CD4-positive, alpha-beta T cell treated with Interleukin-10 for 1 hour (primary cell): ENCODE results near the gene AGPS.

ENCODE experiments used
- DNase-seq: peaks from one replicate; pipeline ENCODE4 v3.0.0-alpha.2; 2020

AGPS gene

DNA sequence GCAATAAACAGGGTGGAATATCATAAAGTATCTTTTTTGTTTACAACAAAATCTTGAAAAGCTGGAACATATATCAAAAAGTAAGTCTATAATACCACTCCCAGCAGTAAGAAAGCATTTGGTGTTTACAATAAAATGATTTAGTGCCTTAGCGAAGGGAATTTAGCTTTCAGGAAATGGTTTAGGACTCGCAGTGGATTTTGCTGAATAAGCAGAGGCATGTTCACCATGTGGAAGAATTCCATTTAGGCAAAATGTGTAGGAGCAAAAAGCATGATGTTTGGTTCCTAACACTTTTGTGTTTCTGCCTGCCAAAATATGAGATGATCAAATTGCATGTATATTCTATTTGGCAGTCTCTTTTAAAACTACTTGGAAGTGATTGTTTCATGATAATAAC is 163.6 kb downstream of the AGPS start:
- DNase-seq = no peak

DNA sequence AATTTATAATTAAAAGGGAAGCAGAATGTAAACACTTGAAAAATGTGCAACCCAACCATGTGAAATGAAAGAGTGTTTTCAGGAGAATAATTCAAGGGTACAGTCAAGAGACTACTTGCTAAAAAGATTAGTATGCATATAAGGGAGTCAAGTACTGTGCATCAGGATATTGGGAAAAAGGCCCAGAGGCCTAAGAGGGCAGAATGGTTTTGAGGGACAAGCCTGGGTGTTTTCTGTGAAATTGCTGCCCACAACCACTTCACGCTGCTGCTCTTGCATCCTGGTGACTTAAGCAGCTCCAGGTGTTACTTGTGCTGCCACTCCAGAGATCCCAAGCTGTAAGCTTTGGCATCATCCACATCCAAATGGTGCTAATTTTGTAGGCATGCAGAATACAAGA is 165.2 kb downstream of the AGPS start:
- DNase-seq = no peak

DNA sequence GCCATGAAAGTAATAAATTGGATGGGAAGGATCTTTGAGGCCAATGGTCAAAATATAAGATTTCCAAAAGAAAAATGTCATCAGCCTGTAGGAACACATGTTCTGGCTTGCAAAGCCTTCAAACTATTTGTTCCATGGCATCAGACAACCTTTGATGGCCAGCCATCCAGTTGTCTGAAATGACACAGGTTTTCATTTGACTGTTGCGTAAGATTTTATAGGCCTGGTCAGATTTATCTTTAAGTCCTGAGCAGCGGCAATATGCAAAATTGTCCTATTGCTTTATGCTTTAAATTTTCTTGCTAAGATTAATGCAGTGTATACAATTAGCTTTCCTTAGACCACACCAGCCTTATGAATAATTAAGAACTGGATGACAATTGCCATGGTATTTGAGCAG is 167.1 kb downstream of the AGPS start:
- DNase-seq = no peak

DNA sequence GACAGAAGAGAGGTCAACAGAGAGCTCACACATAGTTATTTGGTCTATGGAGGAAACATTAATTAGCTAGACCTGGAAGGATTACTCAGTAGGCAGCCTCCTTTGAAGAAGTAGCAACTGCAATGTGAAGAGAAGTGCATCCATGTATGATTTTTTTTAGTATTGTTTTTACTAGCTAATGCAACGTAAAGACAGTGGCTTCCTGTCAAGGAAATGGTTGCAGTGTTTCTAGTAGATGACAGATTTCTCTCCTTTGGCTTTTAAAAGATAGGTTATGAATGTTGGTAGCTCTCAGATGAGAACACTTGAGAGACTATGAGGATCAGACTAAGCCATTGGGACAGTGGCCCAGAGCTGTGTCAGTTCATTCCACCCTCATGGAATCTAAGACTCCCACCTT is 175.8 kb downstream of the AGPS start:
- DNase-seq = no peak

DNA sequence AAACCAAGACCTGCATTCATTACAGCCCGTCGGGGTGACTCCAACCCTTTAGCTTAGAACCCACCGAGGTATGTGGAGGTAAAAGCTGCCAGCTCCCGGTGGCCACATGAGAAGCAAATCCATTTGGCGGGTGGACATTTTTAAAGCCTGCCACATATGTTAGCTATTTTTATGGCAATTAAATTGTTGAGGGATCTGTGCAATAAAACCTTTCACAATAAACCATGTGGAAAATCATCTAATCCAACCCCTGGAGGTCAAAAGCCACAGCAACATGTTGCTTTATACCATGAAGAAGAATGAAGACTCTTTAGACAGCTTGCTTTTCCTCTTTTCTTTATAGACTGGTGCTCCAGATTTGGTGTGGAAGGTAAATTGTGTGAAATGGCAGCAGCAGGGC is 176.3 kb downstream of the AGPS start:
- no peak for DNase-seq

DNA sequence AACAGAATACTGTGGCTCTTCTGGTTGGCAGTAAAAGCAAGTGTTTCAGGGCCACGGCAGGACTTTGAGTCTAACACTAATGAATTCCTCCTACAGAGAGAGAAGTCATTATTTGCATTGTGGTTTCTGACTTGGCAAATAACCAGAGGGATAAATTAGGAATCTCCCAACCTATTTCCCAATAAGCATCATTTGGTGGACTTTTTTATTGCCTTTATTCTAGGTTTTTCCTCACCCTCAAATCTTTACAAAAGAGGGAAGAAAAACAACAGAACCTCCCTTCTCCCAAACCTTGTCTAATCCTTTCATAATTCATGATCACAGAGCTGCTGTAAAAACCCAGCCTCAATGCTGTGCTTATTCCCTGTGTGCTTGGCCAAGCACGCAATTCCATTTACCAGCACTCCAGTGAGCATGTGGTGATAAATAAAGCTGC is 179.7 kb downstream of the AGPS start:
- no peak for DNase-seq

DNA sequence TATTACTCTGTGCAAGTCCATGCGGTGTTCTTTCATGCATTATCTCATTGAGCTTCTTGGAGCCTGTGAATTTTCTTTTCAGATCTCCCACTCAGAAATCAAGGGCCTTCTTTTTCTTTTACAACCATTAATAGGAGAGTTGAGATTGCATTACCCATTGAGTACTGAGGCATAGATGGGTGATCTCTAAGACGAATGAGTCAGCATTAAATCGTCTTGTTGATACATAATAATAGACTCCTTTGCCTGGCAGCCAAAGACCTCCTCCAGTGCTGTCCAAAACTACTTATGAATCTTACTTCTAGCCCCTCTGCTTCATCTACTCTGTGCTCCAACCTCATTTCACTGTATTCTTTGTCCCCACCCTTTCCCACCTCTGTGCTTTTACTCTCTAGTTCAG is 180.5 kb downstream of the AGPS start:
- DNase-seq = no peak

DNA sequence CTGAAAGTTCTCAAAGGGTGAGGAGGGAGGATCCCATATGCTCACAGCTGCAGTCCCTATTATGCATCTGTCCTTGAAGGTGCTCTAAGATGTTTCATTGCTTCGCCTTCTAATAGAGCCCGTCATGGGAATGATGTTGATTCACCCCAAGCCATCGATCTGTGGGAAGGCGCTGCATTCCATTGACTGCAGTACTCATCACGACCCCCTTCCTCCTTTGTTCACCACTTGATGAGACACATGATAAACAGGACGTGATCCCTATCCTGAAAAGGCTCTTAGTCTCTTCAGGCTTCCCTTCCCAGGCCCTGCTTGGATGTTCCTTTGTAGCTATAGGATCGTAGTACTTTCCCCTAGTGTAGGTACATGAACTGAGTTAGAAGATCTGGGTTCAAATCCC is 181.8 kb downstream of the AGPS start:
- no peak for DNase-seq

DNA sequence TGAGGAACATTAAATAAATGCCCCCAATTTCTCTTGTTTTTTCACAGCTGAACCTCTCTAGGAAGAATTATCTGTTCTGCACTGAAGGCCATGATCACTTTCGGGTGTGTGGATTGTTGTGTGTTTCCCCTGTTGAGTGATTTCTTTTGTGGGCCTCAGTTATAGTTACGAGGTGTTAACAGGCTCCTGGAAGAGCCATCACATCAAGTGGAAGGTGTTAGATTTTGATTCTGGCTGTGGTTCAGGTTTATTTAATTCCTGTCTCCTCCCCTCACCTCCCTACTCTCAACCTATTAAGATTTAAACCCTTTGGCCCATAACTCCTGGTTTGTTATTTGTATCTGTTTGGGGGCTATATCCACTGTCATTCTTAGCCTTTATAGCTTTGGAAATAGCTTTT is 182.8 kb downstream of the AGPS start:
- no peak for DNase-seq

DNA sequence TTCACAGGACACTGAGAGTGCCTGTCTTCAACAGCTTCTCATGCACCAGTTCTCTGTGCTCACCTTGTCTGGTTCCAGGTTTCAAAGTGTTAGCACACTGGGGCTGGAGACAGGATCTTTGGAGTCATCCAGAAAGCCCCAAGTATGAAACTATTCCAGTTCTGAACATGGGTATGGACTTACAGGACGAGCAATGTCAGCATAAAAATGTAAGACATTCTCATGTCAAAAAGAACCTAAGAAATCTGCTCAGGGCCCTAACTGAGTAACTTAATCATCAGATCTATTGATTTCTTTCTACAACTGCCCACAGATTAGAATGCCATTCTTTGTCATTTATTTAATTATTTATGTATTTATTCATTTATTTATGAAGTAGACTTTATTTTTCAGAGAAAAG is 184.5 kb downstream of the AGPS start:
- DNase-seq = no peak

DNA sequence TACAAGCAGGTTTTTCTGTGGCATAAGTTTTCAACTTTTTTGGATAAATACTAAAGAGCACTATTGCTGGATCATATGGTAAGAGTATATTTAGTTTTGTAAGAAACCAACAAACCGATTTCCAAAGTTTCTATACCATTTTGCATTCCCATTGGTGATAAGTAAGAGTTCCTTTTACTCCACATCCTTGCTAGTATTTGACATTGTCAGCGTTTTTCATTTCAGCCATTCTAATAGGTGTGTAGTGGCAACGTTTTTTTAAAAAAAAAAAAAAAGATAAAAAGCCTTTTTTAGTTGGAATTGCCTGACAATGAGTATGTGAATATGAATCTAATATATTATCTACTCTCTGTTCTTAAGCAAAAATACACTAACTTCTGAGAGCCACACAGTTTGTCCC is 185.9 kb downstream of the AGPS start:
- no peak for DNase-seq

DNA sequence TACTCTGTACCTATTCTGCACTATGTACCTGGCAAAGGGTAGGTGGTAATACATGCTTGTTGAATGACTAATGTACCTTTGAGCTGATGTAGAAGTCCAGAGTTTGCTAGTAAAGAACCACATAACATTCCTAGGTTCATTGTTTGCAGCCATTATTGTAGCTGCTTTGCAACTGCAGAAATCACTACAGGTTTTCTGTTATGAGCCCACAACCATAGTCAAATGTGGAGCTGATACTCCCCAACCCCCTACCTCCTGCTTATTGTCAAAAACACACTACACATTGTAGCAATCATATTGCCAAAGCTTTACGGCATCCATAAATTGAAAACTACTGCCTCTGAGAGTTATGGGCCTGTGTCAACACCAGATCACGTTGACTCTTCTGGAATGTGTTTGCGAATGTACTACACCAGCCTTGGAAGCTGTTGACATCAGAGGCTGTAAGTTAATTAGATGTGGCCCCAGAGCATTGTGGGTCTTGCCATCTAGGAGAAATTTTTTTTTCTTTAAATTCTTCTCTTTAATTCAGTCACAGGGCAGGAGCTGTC is 187.0 kb downstream of the AGPS start:
- DNase-seq = no peak

DNA sequence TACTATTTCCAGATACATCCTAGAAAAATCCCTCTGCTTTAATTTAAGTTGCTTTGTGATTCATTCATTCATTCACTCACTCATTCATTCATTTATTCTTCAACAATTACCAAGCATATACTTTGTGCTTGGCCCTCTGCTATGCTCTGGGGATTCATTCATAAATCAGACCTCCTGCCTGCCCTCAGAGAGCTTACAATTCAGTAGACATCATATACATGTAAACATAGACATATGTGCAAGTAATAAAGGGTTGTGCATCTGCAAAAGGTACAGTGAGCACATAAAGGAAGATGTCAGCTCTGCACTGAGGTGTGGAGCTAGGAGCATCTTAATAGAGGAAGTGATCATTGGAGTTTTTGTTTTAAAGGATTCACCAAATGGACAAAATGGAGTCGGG is 189.4 kb downstream of the AGPS start:
- DNase-seq = no peak

DNA sequence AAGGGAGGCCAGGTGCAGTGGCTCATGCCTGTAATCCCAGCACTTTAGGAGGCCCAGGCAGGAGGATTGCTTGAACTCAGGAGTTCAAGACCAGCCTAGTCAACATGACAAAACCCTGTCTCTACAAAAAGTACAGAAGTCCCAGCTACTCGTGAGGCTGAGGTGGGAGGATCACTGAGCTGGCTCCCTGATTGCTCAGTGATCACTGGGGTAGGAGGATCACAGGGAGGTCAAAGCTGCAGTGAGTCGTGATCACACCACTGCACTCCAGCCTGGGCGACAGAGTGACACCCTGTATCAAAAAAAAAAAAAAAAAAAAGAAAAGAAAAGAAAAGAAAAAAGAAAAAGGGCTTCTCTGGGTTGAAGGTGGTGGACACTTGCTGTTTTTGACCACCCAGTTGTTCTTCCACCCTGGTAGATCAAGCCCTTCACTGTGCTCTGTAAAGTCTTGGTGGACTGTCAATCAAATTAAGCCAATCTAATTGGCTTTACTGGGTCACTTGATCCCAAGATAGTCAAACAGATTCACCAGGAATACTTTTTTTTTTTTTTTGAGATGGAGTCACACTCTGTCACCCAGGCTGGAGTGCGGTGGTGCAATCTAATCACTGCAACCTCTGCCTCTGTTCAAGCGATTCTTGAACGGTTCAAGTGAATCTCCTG is 191.6 kb downstream of the AGPS start:
- DNase-seq = no peak

DNA sequence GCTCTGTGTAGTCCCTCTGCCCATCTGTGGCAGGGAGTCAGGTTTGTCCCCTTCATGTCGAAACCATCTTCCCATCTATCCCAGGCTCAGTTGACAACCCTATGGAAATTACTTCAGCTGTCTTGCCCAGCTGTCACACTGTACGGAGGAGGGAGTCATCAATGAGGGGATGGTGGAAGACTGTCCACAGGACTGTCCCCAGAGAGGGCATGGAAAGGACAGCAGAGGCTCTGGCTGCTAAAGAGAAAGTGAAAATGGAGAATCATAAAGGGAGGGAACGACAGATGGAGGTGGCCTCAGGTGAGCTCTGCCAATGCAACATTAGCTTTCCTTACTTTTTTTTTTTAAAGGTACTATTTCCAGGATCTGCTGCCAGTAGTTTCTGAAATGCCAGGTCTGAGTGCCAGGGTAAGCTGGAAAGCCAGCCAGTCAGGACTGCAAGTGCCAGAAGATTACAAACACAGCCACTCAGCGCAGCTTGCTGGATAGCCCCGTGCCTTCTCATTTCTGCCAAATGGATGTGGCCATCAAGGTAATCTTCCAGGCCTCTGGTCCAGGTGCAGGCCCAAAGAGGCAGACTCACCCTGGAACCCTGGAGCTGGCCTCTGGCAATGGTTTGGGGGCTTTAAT is 192.8 kb downstream of the AGPS start:
- no peak for DNase-seq

DNA sequence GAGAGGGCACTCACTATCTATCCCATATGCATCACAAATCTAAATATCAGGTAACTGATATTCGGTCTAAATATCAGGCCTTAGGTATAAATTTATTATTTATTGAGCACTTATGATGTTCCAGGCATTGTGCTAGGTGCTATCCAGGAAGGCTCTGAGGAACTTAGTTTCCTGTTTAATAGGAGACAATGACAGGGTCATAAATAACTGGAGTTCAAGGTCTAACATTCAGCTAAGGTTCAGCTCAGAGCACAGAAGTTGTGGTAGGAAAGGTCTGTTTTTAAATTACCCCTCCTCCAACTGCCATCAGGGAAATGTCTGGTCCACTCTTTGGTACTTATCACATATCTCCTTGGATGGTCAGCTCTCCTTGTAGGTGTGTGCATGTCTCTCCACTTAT is 193.6 kb downstream of the AGPS start:
- DNase-seq = no peak

DNA sequence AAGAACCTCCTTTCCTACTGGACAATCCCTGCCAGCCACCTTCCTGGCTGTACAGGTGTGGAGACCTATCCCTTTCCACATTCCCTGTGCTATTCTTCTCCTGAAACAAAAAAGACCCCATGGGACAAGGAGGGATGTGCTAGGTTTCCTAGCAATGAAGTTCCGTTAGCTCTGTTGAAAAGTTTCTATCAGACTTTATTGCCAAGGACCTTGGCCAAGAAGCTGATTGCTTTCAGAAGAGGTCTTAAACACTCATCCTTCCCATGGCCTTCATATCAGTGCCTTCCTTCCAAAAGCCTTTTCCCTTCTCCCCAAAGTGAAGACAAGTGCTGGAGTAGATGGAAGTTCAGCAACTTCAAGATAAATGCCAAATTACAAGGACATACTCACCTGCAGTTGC is 194.8 kb downstream of the AGPS start:
- DNase-seq = no peak

DNA sequence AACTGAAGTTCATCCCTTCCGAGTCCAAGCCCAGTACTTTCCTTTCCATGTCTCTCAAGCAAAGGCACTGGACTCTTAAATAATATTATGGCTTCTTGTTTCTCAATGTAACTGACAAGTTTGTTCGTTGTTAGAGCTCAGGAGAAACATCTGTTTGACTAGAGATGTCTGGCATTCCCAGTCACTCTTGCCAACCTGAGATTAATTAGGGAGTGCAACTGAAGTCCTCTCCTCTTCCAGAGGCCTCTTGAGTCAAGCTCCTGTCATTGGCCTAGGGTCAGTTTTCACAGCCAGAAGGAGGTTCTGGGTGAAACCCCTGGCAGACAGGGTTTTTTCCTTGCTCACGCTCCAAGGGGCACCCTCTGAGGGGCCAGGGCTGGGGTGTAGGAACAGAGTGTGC is 196.1 kb downstream of the AGPS start:
- DNase-seq = no peak

DNA sequence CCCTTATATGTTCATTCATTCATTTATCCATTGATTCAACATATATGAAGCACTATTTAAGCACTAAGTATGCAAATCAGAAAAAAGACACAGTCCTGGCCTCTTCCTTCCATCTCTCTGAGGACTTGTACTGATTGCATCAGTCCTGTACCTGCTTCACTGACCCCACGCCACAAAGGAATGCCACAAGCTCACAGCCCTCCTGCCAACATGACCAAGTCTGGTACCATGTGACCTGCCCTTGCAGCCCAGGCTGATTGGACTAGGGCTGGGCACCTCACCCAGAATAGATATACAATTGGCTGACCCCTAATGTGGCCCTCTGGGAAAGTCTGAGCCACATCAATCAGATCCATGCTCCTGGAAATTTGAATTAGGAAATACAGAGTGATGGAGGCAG is 196.6 kb downstream of the AGPS start:
- no peak for DNase-seq

DNA sequence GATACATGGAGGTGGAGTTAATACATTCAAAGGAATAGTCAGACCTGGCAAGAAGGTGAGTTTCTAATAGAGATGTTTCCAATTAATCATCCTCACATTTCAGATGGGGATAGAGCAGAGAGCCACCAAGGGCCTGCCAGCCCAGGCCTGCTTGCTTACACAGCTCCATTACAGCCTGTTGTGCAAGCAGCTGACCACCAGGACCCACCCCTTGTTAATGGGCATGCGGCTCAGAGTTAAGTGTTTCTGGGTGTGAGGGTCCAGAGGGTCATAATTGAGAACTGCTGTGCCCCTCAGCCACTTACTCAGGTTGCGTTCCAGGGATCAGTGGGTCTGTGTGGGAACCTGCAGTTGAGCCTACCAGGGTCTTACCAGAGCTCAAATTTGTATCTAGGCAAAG is 199.8 kb downstream of the AGPS start:
- DNase-seq = no peak

DNA sequence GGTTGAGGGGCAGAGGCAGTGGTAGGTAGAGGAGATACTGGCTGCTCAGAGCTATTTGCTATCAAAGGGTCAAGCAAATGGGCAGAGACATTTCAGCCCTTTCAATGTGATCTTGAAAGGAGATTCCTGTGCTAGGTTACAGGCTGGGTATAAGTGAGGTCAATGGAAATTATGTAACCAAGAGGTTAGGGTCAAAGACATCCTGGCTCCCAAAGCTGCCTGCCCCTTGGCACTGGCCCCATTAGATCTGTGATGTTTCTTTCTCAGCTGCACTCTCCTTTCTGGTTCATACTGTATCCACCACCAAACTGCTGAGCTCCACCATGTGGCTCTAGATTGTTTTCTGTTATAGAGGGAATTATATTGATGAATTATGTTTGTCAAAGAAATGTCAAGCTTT is 200.4 kb downstream of the AGPS start:
- DNase-seq = no peak

DNA sequence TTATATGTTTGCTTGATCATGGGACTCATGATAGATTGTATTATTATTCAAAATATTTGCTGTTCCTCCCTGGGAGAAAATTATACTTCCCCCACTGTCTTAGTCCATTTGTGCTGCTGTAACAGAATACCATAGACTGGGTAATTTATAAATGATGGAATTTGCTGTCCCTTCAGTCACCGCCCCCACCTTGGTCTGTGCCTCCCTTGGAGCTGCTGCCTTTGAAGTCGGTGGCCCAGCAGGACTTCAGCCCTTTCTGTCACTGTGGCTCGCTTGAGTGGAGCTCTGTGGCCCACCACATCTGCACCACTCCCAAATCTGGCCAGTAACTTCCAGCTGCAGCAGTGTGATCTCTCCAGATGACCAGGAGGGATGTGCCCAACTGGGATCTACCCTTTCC is 200.8 kb downstream of the AGPS start:
- no peak for DNase-seq
